Stomach (tissue), 9 donors: ENCODE results near the gene PRKN. TPM values are rescaled to one million over a fixed set of nuclear protein-coding genes. Genes with fewer than 3 reads are reported as not detected.

ENCODE experiments used
- DNase-seq, 2 donors: peaks; one replicate each; pipeline versions ENCODE4 v3.0.0 to v3.0.0-alpha.2; 2013 to 2019
- H3K27ac ChIP-seq, 5 donors: fragments of 200-600 bp in 4 of 5; sonication (generic) in 4 of 5; one replicate each; pipeline ENCODE4 v1.5.1; 2013 to 2019; ENCODE audit warnings: mild to moderate bottlenecking in 1 of 5, moderate library complexity in 1 of 5
- H3K27me3 ChIP-seq, 3 donors: fragments of 200-600 bp; sonication (generic); one replicate each; pipeline ENCODE4 v1.5.1; 2017 to 2019; ENCODE audit warnings: mixed run types in 1 of 3
- H3K36me3 ChIP-seq, 4 donors: fragments of 200-600 bp; sonication (generic); 1 replicate in 3 of 4; 2 replicates in 1 of 4; pipeline ENCODE4 v1.5.1; 2016 to 2019
- H3K4me1 ChIP-seq, 4 donors: fragments of 200-600 bp; sonication (generic); one replicate each; pipeline ENCODE4 v1.5.1; 2016 to 2019
- H3K4me3 ChIP-seq, 4 donors: fragments of 200-600 bp; sonication (generic) in 3 of 4; one replicate each; pipeline ENCODE4 v1.5.1; 2016 to 2019; ENCODE audit warnings: mild to moderate bottlenecking in 1 of 4
- H3K9me3 ChIP-seq, 4 donors: fragments of 200-600 bp; sonication (generic); one replicate each; pipeline ENCODE4 v1.5.1; 2016 to 2019
- CTCF ChIP-seq, 7 experiments: fragments of 450-650 bp in 4 of 7; fragments of 200-600 bp in 3 of 7; sonication (generic) in 3 of 7; IDR thresholded peaks; one replicate each; pipeline ENCODE4 v1.5.1; 2016 to 2019; ENCODE audit warnings: antibody characterized with exemption in 7 of 7, control low read depth in 2 of 7, mild to moderate bottlenecking in 1 of 7
- EP300 ChIP-seq: sonication (generic); formaldehyde crosslinking; IDR thresholded peaks from one replicate; pipeline ENCODE4 v1.6.1; 2017; ENCODE audit warnings: antibody characterized with exemption
- POLR2A ChIP-seq, 4 donors: fragments of 450-650 bp; IDR thresholded peaks; one replicate each; pipeline ENCODE4 v1.6.1; 2016; ENCODE audit warnings: antibody characterized with exemption in 4 of 4, control low read depth in 2 of 4, mild to moderate bottlenecking in 1 of 4, moderate library complexity in 1 of 4
- POLR2AphosphoS5 ChIP-seq, 3 donors: sonication (generic); formaldehyde crosslinking; IDR thresholded peaks; one replicate each; pipeline ENCODE4 v1.6.1; 2016; ENCODE audit warnings: antibody characterized with exemption in 3 of 3
- WGBS, 5 donors: extraction: QIAGEN DNeasy Blood & Tissue Kit in 3 of 5; methylation state at CpG; one replicate each; pipeline versions ENCODE4 v1.1.5 to v1.1.7; 2013 to 2018; 5-methylcytosine and 5-hydroxymethylcytosine counted together
- intact Hi-C: fragments of 100-400 bp; cut with DNase I; formaldehyde crosslinking; loops from one replicate; pipeline ENCODE4 v1.15.1; 2023; ENCODE audit warnings: low total_unique reads
- polyA plus RNA-seq, 3 donors: library from polyadenylated mRNA; stranded (reverse); fragments of 200-250 nt; gene quantifications; one replicate each; pipeline ENCODE4 v1.2.3, GENCODE V29; 2013
- total RNA-seq, 5 donors: library from RNA; depleted of rRNA; stranded (reverse); fragments of >200 nt; gene quantifications; one replicate each; pipeline versions ENCODE4 v1.1.0 to v1.2.3, GENCODE V29; 2014 to 2016
- donor health status: healthy with polysubstance abuse.
- donor health status: Bipolar disorder and iron deficiency.
- donor health status: healthy.

The PRKN gene
- total and polyA plus RNA-seq, 8 donors: 0.68 to 19.8 (median 9.5) TPM

- H3K27me3 ChIP-seq: no peaks in the 10 kb centered on the region
- DNase-seq: no peak
- 64 to 83% (median 73%) methylated on average over 4 of the region's 4 CpGs for WGBS, 5 donors
- H3K4me1 ChIP-seq: no peaks in the 10 kb centered on the region
- TF ChIP-seq POLR2AphosphoS5 (IDR thresholded peaks at IDR 0.05) (no peak), CTCF (IDR thresholded peaks at IDR 0.05) (no peak)
- no peaks in the 10 kb centered on the region for H3K36me3 ChIP-seq
- no peak overlapping the region for H3K27ac ChIP-seq
- H3K9me3 ChIP-seq: no peaks in the 10 kb centered on the region
- H3K4me3 ChIP-seq: no peak overlapping the region
- intact Hi-C loops: no loop called here
Measured at GRCh38 chr6:162219266-162219665, 508.3 kb downstream of the PRKN start.

- Histone ChIP-seq H3K4me3 (no peak overlapping the region), H3K27ac (no peak overlapping the region), H3K9me3 (no peaks in the 10 kb centered on the region), H3K36me3 (no peaks in the 10 kb centered on the region), H3K27me3 (no peaks in the 10 kb centered on the region), H3K4me1 (no peaks in the 10 kb centered on the region)
- 84 to 92% (median 88%) methylated on average over 10 to 11 of the region's 11 CpGs for WGBS, 5 donors
- no peak for TF ChIP-seq EP300
- no peak for TF ChIP-seq CTCF (IDR thresholded peaks at IDR 0.05)
- intact Hi-C loops: no loop called here
- no peak for DNase-seq
Measured at GRCh38 chr6:162217811-162218493, 509.6 kb downstream of the PRKN start.

- intact Hi-C loops: no loop called here
- WGBS, 5 donors: 82 to 91% (median 89%) methylated on average over 1 of the region's 1 CpG
Measured at GRCh38 chr6:162217058-162217457, 510.5 kb downstream of the PRKN start.

GRCh38 chr6:162211777-162212176 is 515.8 kb downstream of the PRKN start:
- H3K36me3 ChIP-seq: no peaks in the 10 kb centered on the region
- no peak for TF ChIP-seq CTCF (IDR thresholded peaks at IDR 0.05)
- TF ChIP-seq POLR2AphosphoS5 (IDR thresholded peaks at IDR 0.05): no peak
- no peak for TF ChIP-seq POLR2A (IDR thresholded peaks at IDR 0.05)
- no peak for TF ChIP-seq EP300
- DNase-seq: no peak
- no peaks in the 10 kb centered on the region for H3K27me3 ChIP-seq
- H3K4me3 ChIP-seq: no peak overlapping the region
- H3K4me1 ChIP-seq: peaks cover 0 to 5% (median 0%) of the 10 kb centered on the region in 4 donors
- H3K9me3 ChIP-seq: no peaks in the 10 kb centered on the region
- intact Hi-C loops: no loop called here
- 47 to 85% (median 56%) methylated on average over 1 of the region's 1 CpG for WGBS, 5 donors
- no peak overlapping the region for H3K27ac ChIP-seq

More at GRCh38 chr6:162217058-162217457, 510.5 kb downstream of the PRKN start:
- Histone ChIP-seq H3K9me3 (no peaks in the 10 kb centered on the region), H3K27ac (no peak overlapping the region), H3K4me3 (no peak overlapping the region), H3K27me3 (no peaks in the 10 kb centered on the region), H3K4me1 (peaks cover 0 to 4% (median 0%) of the 10 kb centered on the region in 4 donors), H3K36me3 (no peaks in the 10 kb centered on the region)
- no peak for DNase-seq
- TF ChIP-seq POLR2A (IDR thresholded peaks at IDR 0.05) (no peak), EP300 (no peak), CTCF (IDR thresholded peaks at IDR 0.05) (no peak), POLR2AphosphoS5 (IDR thresholded peaks at IDR 0.05) (no peak)
